Transverse colon (tissue), 4 donors: ENCODE measurements around the gene NRCAM. TPM values are rescaled to one million over a fixed set of nuclear protein-coding genes. Genes with fewer than 3 reads are reported as not detected.

Experiments
- DNase-seq: peaks from one replicate; pipeline ENCODE4 v3.0.0-alpha.2; 2019
- H3K27ac ChIP-seq, 4 donors: fragments of 200-600 bp; sonication (generic); 2 replicates each; pipeline ENCODE4 v1.5.1; 2016 to 2018; ENCODE audit warnings: inconsistent platforms in 4 of 4
- H3K27me3 ChIP-seq: fragments of 200-600 bp; sonication (generic); 2 replicates; pipeline ENCODE4 v1.5.1; 2017; ENCODE audit warnings: inconsistent platforms
- H3K36me3 ChIP-seq, 4 donors: fragments of 200-600 bp; sonication (generic); 2 replicates each; pipeline ENCODE4 v1.5.1; 2017 to 2019; ENCODE audit warnings: inconsistent platforms in 4 of 4
- H3K4me1 ChIP-seq, 4 donors: fragments of 200-600 bp; sonication (generic); 2 replicates each; pipeline ENCODE4 v1.5.1; 2017 to 2020; ENCODE audit warnings: inconsistent platforms in 4 of 4
- H3K4me3 ChIP-seq, 4 donors: fragments of 200-600 bp; sonication (generic); 1 replicate in 1 of 4; 2 replicates in 3 of 4; pipeline versions ENCODE4 v1.5.1 to v1.6.1; 2017 to 2019; ENCODE audit warnings: inconsistent platforms in 4 of 4
- H3K9me3 ChIP-seq, 2 donors: fragments of 200-600 bp; sonication (generic); 2 replicates each; pipeline ENCODE4 v1.5.1; 2017 to 2019; ENCODE audit warnings: inconsistent platforms in 2 of 2
- EP300 ChIP-seq: sonication (generic); formaldehyde crosslinking; IDR thresholded peaks from one replicate; pipeline ENCODE4 v1.6.1; 2017; ENCODE audit warnings: antibody characterized with exemption, low read depth
- POLR2A ChIP-seq: fragments of 450-650 bp; IDR thresholded peaks from one replicate; pipeline ENCODE4 v1.6.1; 2016; ENCODE audit warnings: antibody characterized with exemption, mild to moderate bottlenecking, moderate library complexity
- POLR2AphosphoS5 ChIP-seq, 3 donors: sonication (generic); formaldehyde crosslinking; IDR thresholded peaks; one replicate each; pipeline ENCODE4 v1.6.1; 2016; ENCODE audit warnings: antibody characterized with exemption in 3 of 3
- WGBS, 2 donors: methylation state at CpG; one replicate each; pipeline ENCODE4 v1.1.5; 2018; ENCODE audit warnings: low coverage in 1 of 2; 5-methylcytosine and 5-hydroxymethylcytosine counted together
- in situ Hi-C, 4 donors: fragments of 200-750 bp; cut with MboI; loops; one replicate each; pipeline versions ENCODE4 v1.15.0 to v1.15.1; 2017; ENCODE audit warnings: low sequenced_read_pairs in 3 of 4, low pct_ligation_motif_present in 1 of 4, low pct_unique_long_range_greater_than_20kb in 1 of 4
- intact Hi-C: fragments of 100-400 bp; cut with DNase I; formaldehyde crosslinking; loops from one replicate; pipeline ENCODE4 v1.15.1; 2023; ENCODE audit warnings: low total_unique reads
- total RNA-seq, 4 donors: library from RNA; depleted of rRNA; stranded (reverse); fragments of >200 nt; gene quantifications; one replicate each; pipeline ENCODE4 v1.1.0, GENCODE V29; 2016
- TF ChIP-seq, protein P1 (sequence below), 5 experiments: fragments of 200-600 bp in 3 of 5; fragments of 450-650 bp in 2 of 5; sonication (generic) in 3 of 5; IDR thresholded peaks; 1 replicate in 2 of 5; 2 replicates in 3 of 5; pipeline ENCODE4 v1.5.1; 2016 to 2017; ENCODE audit warnings: antibody characterized with exemption in 5 of 5, inconsistent platforms in 3 of 5, mild to moderate bottlenecking in 2 of 5, moderate library complexity in 1 of 5

Gene NRCAM
- total RNA-seq, 4 donors from 2014 or later = 0.60 to 2.5 (median 1.8) TPM

DNA sequence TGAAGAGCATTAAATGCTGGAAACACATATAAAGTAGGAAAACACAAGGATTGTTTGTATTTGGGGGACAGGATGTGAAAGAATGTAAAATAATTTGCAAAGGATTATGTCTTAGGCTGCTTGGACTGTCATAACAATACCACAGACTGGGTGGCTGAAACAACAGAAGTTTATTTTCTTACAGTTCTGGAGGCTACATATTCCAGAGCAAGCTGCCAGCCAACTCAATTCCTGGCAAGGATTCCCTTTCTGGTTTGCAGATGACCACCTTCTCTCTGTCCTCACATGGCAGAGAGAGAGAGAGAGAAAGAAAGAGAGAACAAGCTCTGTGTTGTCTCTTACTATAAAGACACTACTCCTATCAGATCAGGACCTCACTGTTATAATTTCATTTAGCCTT is 317.3 kb downstream of the NRCAM start:
- in situ Hi-C loops = loop anchor here in 2 of 4 donors (25.0 kb wide), 2 partner anchors 252 to 402 kb away; partner anchors contain the start of genes CBLL1 (in 2 of the 2) and DLD (in 1 of the 2)
- H3K27me3 ChIP-seq = no peaks in the 10 kb centered on the region

DNA sequence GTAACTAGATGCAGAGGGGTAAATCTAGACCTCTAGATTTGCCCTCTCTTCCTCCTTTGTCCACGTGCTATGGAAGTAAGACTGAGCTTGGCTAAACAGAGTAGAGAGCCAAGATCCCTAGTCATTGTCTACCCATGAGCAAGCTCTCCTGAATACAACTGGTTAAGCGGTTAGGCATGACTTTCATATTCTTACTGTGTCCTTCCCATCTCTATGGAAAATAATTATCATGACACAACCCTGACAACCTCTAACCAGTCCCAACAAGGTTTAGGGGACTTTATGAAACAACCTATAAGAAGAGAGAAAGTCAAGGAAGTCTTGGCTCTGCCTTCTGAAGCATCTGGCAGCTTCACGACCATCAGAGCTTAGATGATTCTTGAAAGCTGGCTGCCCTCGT is 318.2 kb downstream of the NRCAM start:
- no peaks in the 10 kb centered on the region for H3K36me3 ChIP-seq
- no peak overlapping the region for H3K27ac ChIP-seq
- no peaks in the 10 kb centered on the region for H3K4me1 ChIP-seq
- no peak for DNase-seq
- in situ Hi-C loops = loop anchor here in 2 of 4 donors (25.0 kb wide), 2 partner anchors 251 to 401 kb away; partner anchors contain the start of genes CBLL1 (in 2 of the 2) and DLD (in 1 of the 2)
- WGBS, 2 donors = 81 to 94% methylated on average over 3 to 4 of the region's 4 CpGs
- H3K27me3 ChIP-seq = no peaks in the 10 kb centered on the region
- TF ChIP-seq POLR2A (no peak), POLR2AphosphoS5 (IDR thresholded peaks at IDR 0.05) (no peak), EP300 (no peak)
- TF ChIP-seq, protein P1, sequence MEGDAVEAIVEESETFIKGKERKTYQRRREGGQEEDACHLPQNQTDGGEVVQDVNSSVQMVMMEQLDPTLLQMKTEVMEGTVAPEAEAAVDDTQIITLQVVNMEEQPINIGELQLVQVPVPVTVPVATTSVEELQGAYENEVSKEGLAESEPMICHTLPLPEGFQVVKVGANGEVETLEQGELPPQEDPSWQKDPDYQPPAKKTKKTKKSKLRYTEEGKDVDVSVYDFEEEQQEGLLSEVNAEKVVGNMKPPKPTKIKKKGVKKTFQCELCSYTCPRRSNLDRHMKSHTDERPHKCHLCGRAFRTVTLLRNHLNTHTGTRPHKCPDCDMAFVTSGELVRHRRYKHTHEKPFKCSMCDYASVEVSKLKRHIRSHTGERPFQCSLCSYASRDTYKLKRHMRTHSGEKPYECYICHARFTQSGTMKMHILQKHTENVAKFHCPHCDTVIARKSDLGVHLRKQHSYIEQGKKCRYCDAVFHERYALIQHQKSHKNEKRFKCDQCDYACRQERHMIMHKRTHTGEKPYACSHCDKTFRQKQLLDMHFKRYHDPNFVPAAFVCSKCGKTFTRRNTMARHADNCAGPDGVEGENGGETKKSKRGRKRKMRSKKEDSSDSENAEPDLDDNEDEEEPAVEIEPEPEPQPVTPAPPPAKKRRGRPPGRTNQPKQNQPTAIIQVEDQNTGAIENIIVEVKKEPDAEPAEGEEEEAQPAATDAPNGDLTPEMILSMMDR (IDR thresholded peaks at IDR 0.05) = no peak
- no peak overlapping the region for H3K4me3 ChIP-seq
- H3K9me3 ChIP-seq = no peaks in the 10 kb centered on the region
- intact Hi-C loops = no loop called here

More for the DNA sequence above, 317.3 kb downstream of the NRCAM start:
- intact Hi-C loops = no loop called here
- H3K4me1 ChIP-seq = no peaks in the 10 kb centered on the region
- no peaks in the 10 kb centered on the region for H3K9me3 ChIP-seq
- no peak overlapping the region for H3K4me3 ChIP-seq
- no peaks in the 10 kb centered on the region for H3K36me3 ChIP-seq
- no peak for DNase-seq
- TF ChIP-seq EP300 (no peak), POLR2AphosphoS5 (IDR thresholded peaks at IDR 0.05) (no peak), POLR2A (no peak)
- TF ChIP-seq, protein P1 (IDR thresholded peaks at IDR 0.05) = no peak
- no peak overlapping the region for H3K27ac ChIP-seq

DNA sequence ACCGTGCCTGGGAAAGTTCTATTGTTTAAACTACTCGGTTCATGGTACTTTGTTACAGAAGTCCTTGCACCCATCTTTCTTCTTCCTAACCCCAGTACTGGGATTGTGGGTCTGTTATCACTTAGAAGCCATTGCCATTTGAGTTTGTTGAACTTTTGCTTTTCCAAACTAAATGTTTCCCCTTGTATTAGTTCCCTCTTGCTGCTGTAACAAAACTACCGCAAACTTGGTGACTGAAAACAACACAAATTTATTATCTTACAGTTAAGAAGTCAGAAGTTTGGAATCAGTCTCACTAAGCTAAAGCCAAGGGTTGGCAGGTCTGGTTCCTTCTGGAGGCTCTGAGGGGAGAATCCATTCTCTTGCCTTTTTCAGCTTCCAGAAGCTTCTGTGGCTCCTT is 319.2 kb downstream of the NRCAM start:
- intact Hi-C loops = no loop called here
- in situ Hi-C loops = loop anchor here in 2 of 4 donors (25.0 kb wide), 2 partner anchors 250 to 400 kb away; partner anchors contain the start of genes CBLL1 (in 2 of the 2) and DLD (in 1 of the 2)
- no peak for TF ChIP-seq POLR2AphosphoS5 (IDR thresholded peaks at IDR 0.05)
- no peak for TF ChIP-seq EP300
- TF ChIP-seq POLR2A = no peak
- TF ChIP-seq, protein P1 (IDR thresholded peaks at IDR 0.05) = no peak
- 75 to 97% methylated on average over 2 to 3 of the region's 3 CpGs for WGBS, 2 donors
- Histone ChIP-seq H3K4me3 (no peak overlapping the region), H3K9me3 (no peaks in the 10 kb centered on the region), H3K27ac (no peak overlapping the region), H3K27me3 (no peaks in the 10 kb centered on the region), H3K4me1 (no peaks in the 10 kb centered on the region), H3K36me3 (no peaks in the 10 kb centered on the region)
- DNase-seq = no peak

DNA sequence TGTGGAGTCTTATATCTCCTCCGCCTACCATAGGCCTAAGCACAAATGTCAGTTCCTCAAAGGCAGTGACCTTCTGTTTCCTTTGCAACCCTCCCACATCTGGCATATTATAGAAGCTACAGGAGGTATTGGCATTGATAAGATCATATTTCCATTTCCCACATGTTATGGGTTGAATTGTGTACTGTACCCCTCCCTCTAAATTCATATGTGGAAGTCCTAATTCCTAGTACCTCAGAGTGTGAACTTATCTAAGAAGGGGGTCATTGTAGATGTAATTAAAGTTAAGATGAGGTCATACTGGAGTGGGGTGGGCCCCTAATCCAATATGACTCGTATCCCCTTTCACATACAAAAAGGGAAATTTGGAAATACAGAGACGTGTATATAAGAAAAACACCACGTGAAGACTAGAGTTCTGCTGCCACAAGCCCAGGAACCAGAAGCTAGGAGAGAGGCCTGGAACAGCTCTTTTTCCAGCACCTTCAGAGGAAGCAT is 320.0 kb downstream of the NRCAM start:
- in situ Hi-C loops = loop anchor here in 2 of 4 donors (25.0 kb wide), 2 partner anchors 249 to 399 kb away; partner anchors contain the start of genes CBLL1 (in 2 of the 2) and DLD (in 1 of the 2)

More for the DNA sequence above, 320.0 kb downstream of the NRCAM start:
- DNase-seq = no peak
- Histone ChIP-seq H3K4me3 (no peak overlapping the region), H3K27ac (no peak overlapping the region), H3K9me3 (no peaks in the 10 kb centered on the region), H3K4me1 (no peaks in the 10 kb centered on the region), H3K27me3 (no peaks in the 10 kb centered on the region), H3K36me3 (no peaks in the 10 kb centered on the region)
- WGBS, 2 donors = 60 to 79% methylated on average over 2 to 4 of the region's 4 CpGs
- TF ChIP-seq, protein P1 (IDR thresholded peaks at IDR 0.05) = no peak
- TF ChIP-seq EP300 = no peak
- intact Hi-C loops = no loop called here
